ENCODE data around the gene CLEC2L.

DNA sequence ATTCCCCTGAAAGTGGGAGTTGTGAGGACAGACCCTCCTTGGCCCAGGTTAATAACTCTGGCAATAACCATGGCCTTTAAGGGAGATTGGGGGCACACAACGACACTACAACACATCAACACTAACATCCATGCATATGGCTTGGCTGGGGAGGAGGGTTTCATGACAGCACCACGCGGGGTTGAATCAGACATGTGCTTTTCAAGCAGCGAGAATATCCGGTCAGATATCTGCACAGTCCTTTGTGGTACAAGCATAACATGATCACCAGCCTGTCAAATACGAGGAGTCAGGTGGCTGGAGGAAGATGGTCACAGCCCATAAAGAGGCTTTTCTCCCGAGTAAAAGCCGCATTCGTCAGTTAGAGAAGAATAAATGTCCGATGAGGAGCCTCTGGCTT is 27.0 kb upstream of the CLEC2L start:
- TF ChIP-seq POLR2AphosphoS5 (IDR thresholded peaks at IDR 0.05; ENCODE audit: low read depth, low read length) (no peak), POLR2A (IDR thresholded peaks at IDR 0.05; ENCODE audit: low read depth, low read length) (no peak)

Measured in GM12892 (cell line).